Neural cell (in vitro differentiated cells): Measurements from ENCODE around the gene GNPTG. TPM values are rescaled to one million over a fixed set of nuclear protein-coding genes. Genes with fewer than 3 reads are reported as not detected.

Source experiments
- H2AFZ ChIP-seq: fragments of 200-600, 300-800 bp; sonication (generic), shearing (Covaris generic); 2 replicates; pipeline ENCODE4 v1.6.0; 2014; ENCODE audit warnings: low read depth, mild to moderate bottlenecking, antibody characterized with exemption, low read length, moderate library complexity
- H3F3A ChIP-seq: fragments of 200-600 bp; shearing (Covaris generic); 2 replicates; pipeline ENCODE4 v1.6.1; 2016; ENCODE audit warnings: mild to moderate bottlenecking, moderate library complexity, mixed read lengths, antibody characterized with exemption, low read length; ENCODE audit not compliant: insufficient read depth, poor library complexity, severe bottlenecking
- H3K27ac ChIP-seq: fragments of 200-600, 300-800 bp; sonication (generic), shearing (Covaris generic); 2 replicates; pipeline ENCODE4 v1.5.1; 2014; ENCODE audit warnings: mild to moderate bottlenecking, low read length, moderate library complexity
- H3K27me3 ChIP-seq: fragments of 300-800, 200-600 bp; sonication (generic), shearing (Covaris generic); 2 replicates; pipeline ENCODE4 v1.6.0; 2014; ENCODE audit warnings: mild to moderate bottlenecking, low read depth, low read length, moderate library complexity; ENCODE audit not compliant: insufficient read depth
- H3K36me3 ChIP-seq: fragments of 300-800, 200-600 bp; sonication (generic), shearing (Covaris generic); 2 replicates; pipeline ENCODE4 v1.5.1; 2014; ENCODE audit warnings: mild to moderate bottlenecking, antibody characterized with exemption, low read length, moderate library complexity; ENCODE audit not compliant: insufficient read depth
- H3K4me2 ChIP-seq: fragments of 300-800, 200-600 bp; sonication (generic), shearing (Covaris generic); 2 replicates; pipeline ENCODE4 v1.6.0; 2014; ENCODE audit warnings: mild to moderate bottlenecking, low read length
- H3K4me3 ChIP-seq: fragments of 300-800, 200-600 bp; sonication (generic), shearing (Covaris generic); 2 replicates; pipeline ENCODE4 v1.5.1; 2014; ENCODE audit warnings: mild to moderate bottlenecking, low read length, moderate library complexity
- H3K79me2 ChIP-seq: fragments of 200-600 bp; shearing (Covaris generic); replicated peaks from 2 replicates; pipeline ENCODE4 v1.6.0; 2014; ENCODE audit warnings: mild to moderate bottlenecking, low read length, moderate library complexity; ENCODE audit not compliant: insufficient read depth
- H3K9ac ChIP-seq: fragments of 300-800, 200-600 bp; sonication (generic), shearing (Covaris generic); 2 replicates; pipeline ENCODE4 v1.6.1; 2016; ENCODE audit warnings: mild to moderate bottlenecking, low read length, mixed read lengths
- H3K9me2 ChIP-seq: fragments of 200-600 bp; shearing (Covaris generic); 2 replicates; pipeline ENCODE4 v1.6.1; 2016; ENCODE audit warnings: mild to moderate bottlenecking, low read length, mixed read lengths; ENCODE audit not compliant: insufficient read depth
- H3K9me3 ChIP-seq: fragments of 200-600, 300-800 bp; sonication (generic), shearing (Covaris generic); 2 replicates; pipeline ENCODE4 v1.6.1; 2016; ENCODE audit warnings: mild to moderate bottlenecking, mixed run types, low read length, moderate library complexity, mixed read lengths
- H4K20me1 ChIP-seq: fragments of 200-600 bp; shearing (Covaris generic); 2 replicates; pipeline ENCODE4 v1.6.1; 2016; ENCODE audit warnings: mild to moderate bottlenecking, mixed run types; ENCODE audit not compliant: insufficient read depth
- EP300 ChIP-seq: fragments of 450-650 bp; conservative IDR thresholded peaks from 2 replicates; pipeline ENCODE4 v1.6.1; 2014; ENCODE audit warnings: antibody characterized with exemption, mild to moderate bottlenecking, moderate library complexity; ENCODE audit not compliant: poor library complexity, severe bottlenecking
- EZH2 ChIP-seq: fragments of 200-600, 300-800 bp; shearing (Covaris generic), sonication (generic); IDR thresholded peaks from 2 replicates; pipeline ENCODE4 v1.6.1; 2014; ENCODE audit warnings: antibody characterized with exemption, low read length, borderline replicate concordance, mild to moderate bottlenecking; ENCODE audit not compliant: insufficient read depth, poor library complexity, severe bottlenecking
- MXI1 ChIP-seq: fragments of 450-650 bp; conservative IDR thresholded peaks from 2 replicates; pipeline ENCODE4 v1.6.1; 2014; ENCODE audit warnings: antibody characterized with exemption, mild to moderate bottlenecking; ENCODE audit not compliant: poor library complexity, severe bottlenecking
- POLR2AphosphoS5 ChIP-seq: IDR thresholded peaks from 2 replicates; pipeline ENCODE4 v1.6.1; 2012
- RAD21 ChIP-seq: fragments of 450-650 bp; conservative IDR thresholded peaks from 2 replicates; pipeline ENCODE4 v1.6.1; 2014; ENCODE audit warnings: antibody characterized with exemption, mild to moderate bottlenecking, moderate library complexity
- SMC3 ChIP-seq: fragments of 450-650 bp; conservative IDR thresholded peaks from 2 replicates; pipeline ENCODE4 v1.6.1; 2014; ENCODE audit warnings: antibody characterized with exemption, mild to moderate bottlenecking, moderate library complexity; ENCODE audit not compliant: poor library complexity
- TAF1 ChIP-seq: IDR thresholded peaks from 2 replicates; pipeline ENCODE4 v1.6.1; 2012; ENCODE audit warnings: low read depth
- polyA plus RNA-seq: library from polyadenylated mRNA; depleted of rRNA; stranded (reverse); fragments of >200 nt; gene quantifications from 2 replicates; pipeline ENCODE4 v1.2.3, GENCODE V29; 2014
- TF ChIP-seq, protein P1 (sequence below): fragments of 450-650 bp; IDR thresholded peaks from 2 replicates; pipeline ENCODE4 v1.5.1; 2014; ENCODE audit warnings: antibody characterized with exemption, mild to moderate bottlenecking, moderate library complexity; ENCODE audit not compliant: poor library complexity, severe bottlenecking
- TF ChIP-seq, protein P2 (sequence below): IDR thresholded peaks from 2 replicates; pipeline ENCODE4 v1.6.1; 2012; ENCODE audit warnings: borderline replicate concordance

The GNPTG gene
- polyA plus RNA-seq, 1 donor from 2014 or later: 90.5 TPM

- Histone ChIP-seq H3K36me3 (no peaks in the 10 kb centered on the region), H3F3A (no peaks in the 10 kb centered on the region), H3K9ac (no peak overlapping the region), H3K9me3 (no peaks in the 10 kb centered on the region), H3K27ac (no peak overlapping the region), H3K79me2 (peaks cover 2% of the 10 kb centered on the region), H3K4me3 (no peak overlapping the region), H2AFZ (no peak overlapping the region), H3K27me3 (no peaks in the 10 kb centered on the region), H3K9me2 (no peaks in the 10 kb centered on the region), H4K20me1 (no peaks in the 10 kb centered on the region), H3K4me2 (no peak overlapping the region)
- no peak for TF ChIP-seq EP300
- no peak for TF ChIP-seq EZH2
- TF ChIP-seq, protein P1, sequence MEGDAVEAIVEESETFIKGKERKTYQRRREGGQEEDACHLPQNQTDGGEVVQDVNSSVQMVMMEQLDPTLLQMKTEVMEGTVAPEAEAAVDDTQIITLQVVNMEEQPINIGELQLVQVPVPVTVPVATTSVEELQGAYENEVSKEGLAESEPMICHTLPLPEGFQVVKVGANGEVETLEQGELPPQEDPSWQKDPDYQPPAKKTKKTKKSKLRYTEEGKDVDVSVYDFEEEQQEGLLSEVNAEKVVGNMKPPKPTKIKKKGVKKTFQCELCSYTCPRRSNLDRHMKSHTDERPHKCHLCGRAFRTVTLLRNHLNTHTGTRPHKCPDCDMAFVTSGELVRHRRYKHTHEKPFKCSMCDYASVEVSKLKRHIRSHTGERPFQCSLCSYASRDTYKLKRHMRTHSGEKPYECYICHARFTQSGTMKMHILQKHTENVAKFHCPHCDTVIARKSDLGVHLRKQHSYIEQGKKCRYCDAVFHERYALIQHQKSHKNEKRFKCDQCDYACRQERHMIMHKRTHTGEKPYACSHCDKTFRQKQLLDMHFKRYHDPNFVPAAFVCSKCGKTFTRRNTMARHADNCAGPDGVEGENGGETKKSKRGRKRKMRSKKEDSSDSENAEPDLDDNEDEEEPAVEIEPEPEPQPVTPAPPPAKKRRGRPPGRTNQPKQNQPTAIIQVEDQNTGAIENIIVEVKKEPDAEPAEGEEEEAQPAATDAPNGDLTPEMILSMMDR: no peak
- TF ChIP-seq SMC3: no peak
- TF ChIP-seq RAD21: no peak
- no peak for TF ChIP-seq MXI1
- TF ChIP-seq TAF1: no peak
- no peak for TF ChIP-seq POLR2AphosphoS5
- TF ChIP-seq, protein P2, sequence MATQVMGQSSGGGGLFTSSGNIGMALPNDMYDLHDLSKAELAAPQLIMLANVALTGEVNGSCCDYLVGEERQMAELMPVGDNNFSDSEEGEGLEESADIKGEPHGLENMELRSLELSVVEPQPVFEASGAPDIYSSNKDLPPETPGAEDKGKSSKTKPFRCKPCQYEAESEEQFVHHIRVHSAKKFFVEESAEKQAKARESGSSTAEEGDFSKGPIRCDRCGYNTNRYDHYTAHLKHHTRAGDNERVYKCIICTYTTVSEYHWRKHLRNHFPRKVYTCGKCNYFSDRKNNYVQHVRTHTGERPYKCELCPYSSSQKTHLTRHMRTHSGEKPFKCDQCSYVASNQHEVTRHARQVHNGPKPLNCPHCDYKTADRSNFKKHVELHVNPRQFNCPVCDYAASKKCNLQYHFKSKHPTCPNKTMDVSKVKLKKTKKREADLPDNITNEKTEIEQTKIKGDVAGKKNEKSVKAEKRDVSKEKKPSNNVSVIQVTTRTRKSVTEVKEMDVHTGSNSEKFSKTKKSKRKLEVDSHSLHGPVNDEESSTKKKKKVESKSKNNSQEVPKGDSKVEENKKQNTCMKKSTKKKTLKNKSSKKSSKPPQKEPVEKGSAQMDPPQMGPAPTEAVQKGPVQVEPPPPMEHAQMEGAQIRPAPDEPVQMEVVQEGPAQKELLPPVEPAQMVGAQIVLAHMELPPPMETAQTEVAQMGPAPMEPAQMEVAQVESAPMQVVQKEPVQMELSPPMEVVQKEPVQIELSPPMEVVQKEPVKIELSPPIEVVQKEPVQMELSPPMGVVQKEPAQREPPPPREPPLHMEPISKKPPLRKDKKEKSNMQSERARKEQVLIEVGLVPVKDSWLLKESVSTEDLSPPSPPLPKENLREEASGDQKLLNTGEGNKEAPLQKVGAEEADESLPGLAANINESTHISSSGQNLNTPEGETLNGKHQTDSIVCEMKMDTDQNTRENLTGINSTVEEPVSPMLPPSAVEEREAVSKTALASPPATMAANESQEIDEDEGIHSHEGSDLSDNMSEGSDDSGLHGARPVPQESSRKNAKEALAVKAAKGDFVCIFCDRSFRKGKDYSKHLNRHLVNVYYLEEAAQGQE: no peak
These were observed 28.2 kb upstream of the GNPTG start for GRCh38 chr16:1323296-1324239.

DNA sequence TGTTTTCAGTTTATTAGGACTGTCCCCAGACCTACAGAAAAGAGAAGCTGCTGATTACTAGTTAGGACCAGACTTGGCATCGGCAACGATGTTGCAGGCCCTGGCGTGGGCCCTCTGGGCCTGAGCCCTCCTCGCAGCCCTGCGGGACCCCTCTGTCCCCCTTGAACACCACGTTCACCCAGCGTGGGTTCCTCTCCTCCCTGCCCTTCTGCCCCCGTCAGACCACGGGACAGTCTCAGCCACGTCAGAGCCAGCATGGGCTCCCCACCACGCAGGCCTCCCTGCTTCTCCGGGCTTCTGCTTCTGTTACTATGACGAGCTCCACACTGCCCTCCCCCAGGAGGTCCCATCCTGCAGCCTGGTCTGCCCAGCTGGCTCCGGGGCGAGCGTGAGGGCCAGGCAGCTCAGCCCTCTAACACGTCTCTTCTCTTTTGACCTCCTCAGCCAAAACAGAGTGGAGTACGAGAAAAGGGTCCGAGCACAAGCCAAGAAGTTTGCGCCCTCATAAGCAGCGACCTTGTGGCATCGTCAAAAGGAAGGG, 27.4 kb upstream of the GNPTG start:
- no peaks in the 10 kb centered on the region for H4K20me1 ChIP-seq
- H3F3A ChIP-seq: no peaks in the 10 kb centered on the region
- no peak overlapping the region for H3K4me3 ChIP-seq
- no peak for TF ChIP-seq TAF1
- TF ChIP-seq EP300: no peak
- TF ChIP-seq SMC3: no peak
- no peak for TF ChIP-seq EZH2
- TF ChIP-seq MXI1: no peak
- TF ChIP-seq POLR2AphosphoS5: no peak
- no peaks in the 10 kb centered on the region for H3K27me3 ChIP-seq
- no peak overlapping the region for H3K9ac ChIP-seq
- H3K9me3 ChIP-seq: no peaks in the 10 kb centered on the region
- no peak overlapping the region for H3K27ac ChIP-seq
- no peaks in the 10 kb centered on the region for H3K79me2 ChIP-seq
- H3K4me2 ChIP-seq: no peak overlapping the region
- no peaks in the 10 kb centered on the region for H3K36me3 ChIP-seq
- H2AFZ ChIP-seq: no peak overlapping the region
- no peaks in the 10 kb centered on the region for H3K9me2 ChIP-seq
